Mesenchymal stem cell (in vitro differentiated cells and primary cell): ENCODE measurements around the gene AIFM3.
A peak's percentile ranks its signal among the peaks of the same experiment; 100 is the strongest.

Source experiments
- DNase-seq: peaks from one replicate; pipeline ENCODE4 v3.0.0-alpha.2; 2013
- H2AFZ ChIP-seq: one replicate; pipeline ENCODE4 v1.6.1; 2013; ENCODE audit warnings: low read depth, mild to moderate bottlenecking, control low read depth, inconsistent platforms, low read length, moderate library complexity
- H2AK5ac ChIP-seq: 2 replicates; pipeline ENCODE4 v1.6.1; 2013; ENCODE audit warnings: low read length, moderate library complexity, mild to moderate bottlenecking, inconsistent platforms; ENCODE audit not compliant: severe bottlenecking
- H2BK120ac ChIP-seq: one replicate; pipeline ENCODE4 v1.6.1; 2013; ENCODE audit warnings: low read depth, mild to moderate bottlenecking, inconsistent platforms, low read length, moderate library complexity
- H2BK12ac ChIP-seq, 2 experiments: one replicate each; pipeline ENCODE4 v1.6.1; 2013; ENCODE audit warnings: inconsistent platforms in 2 of 2, low read length in 2 of 2, mild to moderate bottlenecking in 2 of 2, moderate library complexity in 2 of 2, control low read depth in 1 of 2
- H2BK15ac ChIP-seq: one replicate; pipeline ENCODE4 v1.6.1; 2013; ENCODE audit warnings: mild to moderate bottlenecking, low read depth, inconsistent platforms; ENCODE audit not compliant: poor library complexity, severe bottlenecking
- H2BK5ac ChIP-seq: 2 replicates; pipeline ENCODE4 v1.6.1; 2013; ENCODE audit warnings: low read depth, mild to moderate bottlenecking, low read length, control low read depth, inconsistent platforms; ENCODE audit not compliant: poor library complexity, severe bottlenecking
- H3K14ac ChIP-seq, 2 experiments: one replicate each; pipeline ENCODE4 v1.6.1; 2013; ENCODE audit warnings: inconsistent platforms in 2 of 2, low read length in 2 of 2, control low read depth in 1 of 2, mild to moderate bottlenecking in 1 of 2, moderate library complexity in 1 of 2
- H3K18ac ChIP-seq, 2 experiments: one replicate each; pipeline ENCODE4 v1.6.1; 2013; ENCODE audit warnings: inconsistent platforms in 2 of 2, low read length in 2 of 2, control low read depth in 1 of 2, low read depth in 1 of 2, mild to moderate bottlenecking in 1 of 2
- H3K23ac ChIP-seq, 2 experiments: one replicate each; pipeline ENCODE4 v1.6.1; 2013; ENCODE audit warnings: inconsistent platforms in 2 of 2, low read length in 2 of 2, mild to moderate bottlenecking in 2 of 2, moderate library complexity in 2 of 2, control low read depth in 1 of 2
- H3K27ac ChIP-seq: 2 replicates; pipeline ENCODE4 v1.5.1; 2013; ENCODE audit warnings: mild to moderate bottlenecking, moderate library complexity, low read length, control low read depth, inconsistent platforms; ENCODE audit not compliant: poor library complexity, severe bottlenecking
- H3K27me3 ChIP-seq, 2 experiments: 2 replicates each; pipeline versions ENCODE4 v1.6.1 to v1.7.0; 2013; ENCODE audit warnings: low read length in 2 of 2, mild to moderate bottlenecking in 2 of 2, moderate library complexity in 2 of 2, control low read depth in 1 of 2, inconsistent platforms in 1 of 2; ENCODE audit not compliant: control insufficient read depth in 1 of 2, insufficient read depth in 1 of 2
- H3K36me3 ChIP-seq, 2 experiments: 2 replicates each; pipeline versions ENCODE4 v1.6.1 to v1.7.0; 2013; ENCODE audit warnings: low read length in 2 of 2, control low read depth in 1 of 2, inconsistent platforms in 1 of 2, low read depth in 1 of 2, mild to moderate bottlenecking in 1 of 2; ENCODE audit not compliant: insufficient read depth in 2 of 2, control insufficient read depth in 1 of 2
- H3K4ac ChIP-seq, 2 experiments: one replicate each; pipeline ENCODE4 v1.6.1; 2013; ENCODE audit warnings: inconsistent platforms in 2 of 2, low read length in 2 of 2, mild to moderate bottlenecking in 2 of 2, moderate library complexity in 2 of 2, control low read depth in 1 of 2, low read depth in 1 of 2
- H3K4me1 ChIP-seq: 2 replicates; pipeline ENCODE4 v1.6.1; 2013; ENCODE audit warnings: low read depth, low read length, control low read depth; ENCODE audit not compliant: control insufficient read depth, insufficient read depth
- H3K4me2 ChIP-seq: 2 replicates; pipeline ENCODE4 v1.6.1; 2013; ENCODE audit warnings: low read length, mild to moderate bottlenecking, inconsistent platforms; ENCODE audit not compliant: poor library complexity, severe bottlenecking
- H3K4me3 ChIP-seq, 2 experiments: 2 replicates each; pipeline versions ENCODE4 v1.5.1 to v1.7.0; 2013; ENCODE audit warnings: low read length in 2 of 2, mild to moderate bottlenecking in 2 of 2, control low read depth in 1 of 2, low read depth in 1 of 2; ENCODE audit not compliant: insufficient read depth in 1 of 2
- H3K79me1 ChIP-seq: replicated peaks from 2 replicates; pipeline ENCODE4 v1.6.1; 2013; ENCODE audit warnings: mild to moderate bottlenecking, control low read depth, low read length, inconsistent platforms; ENCODE audit not compliant: poor library complexity, severe bottlenecking
- H3K9ac ChIP-seq: 2 replicates; pipeline ENCODE4 v1.7.0; 2013; ENCODE audit warnings: mild to moderate bottlenecking, low read length, moderate library complexity
- H3K9me3 ChIP-seq: 2 replicates; pipeline ENCODE4 v1.7.0; 2013; ENCODE audit warnings: mild to moderate bottlenecking, low read length; ENCODE audit not compliant: control insufficient read depth
- H4K8ac ChIP-seq: one replicate; pipeline ENCODE4 v1.6.1; 2013; ENCODE audit warnings: inconsistent platforms, mild to moderate bottlenecking, low read length, moderate library complexity
- H4K91ac ChIP-seq: one replicate; pipeline ENCODE4 v1.6.1; 2013; ENCODE audit warnings: mild to moderate bottlenecking, low read length, inconsistent platforms
- WGBS: methylation state at CpG from one replicate; pipeline ENCODE4 v1.1.7; 2013; ENCODE audit warnings: mixed read lengths; 5-methylcytosine and 5-hydroxymethylcytosine counted together

The AIFM3 gene

DNA sequence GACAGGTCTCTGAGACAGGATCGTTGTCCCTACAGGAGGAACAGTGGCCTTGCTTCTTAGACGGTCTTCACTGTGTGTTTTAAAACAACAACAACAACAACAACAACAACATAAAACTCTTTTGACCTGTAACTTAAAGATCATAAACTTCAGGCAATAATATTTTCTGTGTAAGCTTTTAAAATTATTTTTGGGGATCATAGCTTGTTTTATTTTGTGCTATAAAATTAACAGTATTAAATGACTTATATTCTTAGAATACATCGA lies 13.8 kb upstream of the AIFM3 start:
- Histone ChIP-seq H3K36me3 (peaks cover 44 to 50% of the 10 kb centered on the region in 2 experiments), H3K4me1 (peaks cover 32% of the 10 kb centered on the region), H3K27ac (no peak overlapping the region), H3K9ac (no peak overlapping the region), H3K14ac (no peak overlapping the region), H2AFZ (no peak overlapping the region), H2BK5ac (no peak overlapping the region), H2BK120ac (no peak overlapping the region), H2BK15ac (no peak overlapping the region), H2BK12ac (no peak overlapping the region), H3K23ac (no peak overlapping the region), H3K4me3 (no peak overlapping the region), H3K4me2 (no peak overlapping the region), H3K79me1 (peaks cover 26% of the 10 kb centered on the region), H4K8ac (no peak overlapping the region), H3K27me3 (no peaks in the 10 kb centered on the region), H4K91ac (no peak overlapping the region), H3K9me3 (no peaks in the 10 kb centered on the region), H3K18ac (no peak overlapping the region), H2AK5ac (no peak overlapping the region), H3K4ac (no peak overlapping the region)
- 100% methylated on average over 1 of the region's 3 CpGs for WGBS
- DNase-seq, result no peak

DNA sequence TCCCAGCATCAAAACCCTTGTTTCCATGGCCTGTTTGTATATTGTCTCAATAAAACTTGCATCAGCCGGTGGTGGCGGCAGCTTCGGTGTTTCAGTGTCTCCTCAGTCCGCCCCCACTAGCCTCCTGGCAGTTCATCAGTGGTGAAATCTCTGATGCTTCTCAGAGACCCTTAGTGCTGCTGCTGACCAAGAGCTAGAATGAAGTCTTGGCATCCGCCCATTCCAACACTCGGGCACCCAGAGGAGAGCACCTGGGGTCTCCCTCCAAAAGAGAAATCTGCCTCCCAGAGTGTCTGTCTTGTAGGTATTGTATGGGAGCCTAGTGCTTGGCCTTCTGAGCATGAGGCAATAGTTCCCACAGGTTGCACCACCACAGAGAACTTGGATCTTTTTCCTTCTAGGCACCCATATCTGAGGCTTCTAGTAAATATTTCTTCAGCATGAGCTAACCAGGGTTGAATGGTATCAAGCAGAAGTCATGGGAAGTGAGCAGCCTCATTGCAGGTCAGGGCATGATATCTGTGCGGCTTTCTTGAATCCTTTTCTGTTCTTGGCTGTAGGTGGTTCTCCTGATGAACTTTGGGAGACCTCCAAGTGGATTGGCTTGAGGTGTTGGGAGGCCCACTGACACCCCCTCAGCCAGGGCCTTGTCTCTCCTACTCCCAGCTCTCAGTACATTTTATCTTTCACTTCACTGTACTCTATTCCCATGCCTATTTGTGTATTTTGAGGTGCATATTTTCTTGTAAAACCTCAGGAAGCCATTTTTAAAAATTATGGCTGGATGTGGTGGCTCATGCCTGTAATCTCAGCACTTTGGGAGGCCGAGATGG lies 13.2 kb upstream of the AIFM3 start:
- peaks cover 44 to 50% of the 10 kb centered on the region in 2 experiments for H3K36me3 ChIP-seq
- H2AFZ ChIP-seq, result no peak overlapping the region
- no peak overlapping the region for H2AK5ac ChIP-seq
- no peak overlapping the region for H2BK5ac ChIP-seq
- H3K4ac ChIP-seq, result no peak overlapping the region
- no peak overlapping the region for H3K4me2 ChIP-seq
- no peak overlapping the region for H3K14ac ChIP-seq
- H4K8ac ChIP-seq, result no peak overlapping the region
- H3K4me1 ChIP-seq, result peaks cover 33% of the 10 kb centered on the region
- no peak overlapping the region for H2BK12ac ChIP-seq
- no peak overlapping the region for H2BK120ac ChIP-seq
- H3K79me1 ChIP-seq, result peaks cover 26% of the 10 kb centered on the region
- no peaks in the 10 kb centered on the region for H3K9me3 ChIP-seq
- no peak overlapping the region for H3K23ac ChIP-seq
- H3K27ac ChIP-seq, result no peak overlapping the region
- H3K9ac ChIP-seq, result no peak overlapping the region
- no peak overlapping the region for H4K91ac ChIP-seq
- no peak overlapping the region for H3K4me3 ChIP-seq
- H3K18ac ChIP-seq, result no peak overlapping the region
- no peak overlapping the region for H2BK15ac ChIP-seq
- peak; percentile 32 for DNase-seq
- no peaks in the 10 kb centered on the region for H3K27me3 ChIP-seq
- WGBS, result 100% methylated on average over 8 of the region's 8 CpGs

DNA sequence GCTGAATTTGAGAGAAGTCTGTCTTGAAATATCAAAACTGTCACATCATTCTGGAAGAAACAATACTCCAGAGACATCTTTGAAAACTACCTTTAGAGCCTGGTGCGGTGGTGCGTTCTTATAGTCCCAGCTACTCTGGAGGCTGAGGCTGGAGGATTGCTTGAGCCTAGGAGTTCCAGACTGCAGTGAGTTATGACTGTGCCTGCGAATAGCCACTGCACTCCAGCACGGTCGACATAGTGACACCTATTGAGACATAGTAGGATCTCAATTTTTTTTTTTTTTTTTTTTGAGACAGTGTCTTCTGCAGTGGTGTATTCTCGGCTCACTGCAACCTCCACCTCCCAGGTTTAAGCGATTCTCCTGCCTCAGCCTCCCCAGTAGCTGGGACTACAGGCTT lies 11.5 kb upstream of the AIFM3 start:
- Histone ChIP-seq H2BK5ac (no peak overlapping the region), H3K27me3 (no peaks in the 10 kb centered on the region), H3K18ac (no peak overlapping the region), H3K4me3 (no peak overlapping the region), H3K36me3 (peaks cover 30 to 37% of the 10 kb centered on the region in 2 experiments), H3K4me2 (no peak overlapping the region), H3K4ac (no peak overlapping the region), H2BK15ac (no peak overlapping the region), H2AFZ (no peak overlapping the region), H3K4me1 (peaks cover 30% of the 10 kb centered on the region), H3K9ac (no peak overlapping the region), H4K8ac (no peak overlapping the region), H2BK120ac (no peak overlapping the region), H3K14ac (no peak overlapping the region), H4K91ac (no peak overlapping the region), H2AK5ac (no peak overlapping the region), H3K23ac (no peak overlapping the region), H3K27ac (no peak overlapping the region), H2BK12ac (no peak overlapping the region), H3K9me3 (no peaks in the 10 kb centered on the region), H3K79me1 (peaks cover 26% of the 10 kb centered on the region)
- peak; percentile 18 for DNase-seq
- 84% methylated on average over 6 of the region's 7 CpGs for WGBS

DNA sequence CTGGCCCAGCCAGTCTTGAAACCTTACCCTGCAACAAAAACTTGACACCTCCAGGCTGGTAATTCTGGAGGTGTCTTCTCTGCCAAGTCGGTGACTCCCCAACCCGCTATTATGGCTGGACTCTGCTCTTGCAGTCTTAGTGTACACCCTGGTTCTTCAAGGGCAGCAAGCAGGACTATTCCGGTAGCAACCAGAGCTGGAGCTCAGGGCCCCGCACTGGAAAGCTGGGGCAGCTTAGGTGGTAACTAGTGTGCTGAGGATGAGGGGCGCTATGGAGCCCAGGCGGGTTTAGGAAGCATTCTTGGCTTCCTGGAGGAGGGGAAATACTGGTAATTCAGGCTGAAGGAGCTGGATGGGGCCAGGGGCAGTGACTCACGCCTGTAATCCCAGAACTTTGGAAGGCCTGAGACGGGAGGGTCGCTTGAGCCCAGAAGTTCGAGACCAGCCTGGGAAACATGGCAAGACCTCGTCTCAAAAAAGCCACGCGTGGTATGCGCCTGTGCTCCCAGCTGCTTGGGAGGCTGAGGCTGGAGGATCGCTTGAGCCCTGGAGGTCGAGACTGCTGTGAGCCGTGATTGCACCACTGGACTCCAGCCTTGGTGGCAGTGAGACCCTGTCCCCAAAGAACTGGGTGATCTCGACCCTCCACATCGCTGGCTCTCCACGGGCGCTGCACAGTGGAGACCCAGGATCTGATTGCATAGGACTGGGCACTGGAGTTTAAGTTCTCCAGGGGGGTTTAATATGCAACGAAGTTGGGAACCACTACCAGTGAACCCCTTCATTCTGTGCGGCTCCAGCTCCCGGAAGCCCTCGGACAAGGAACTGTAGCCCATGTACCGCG lies 10.6 kb upstream of the AIFM3 start:
- Histone ChIP-seq H4K91ac (peak overlapping the region; percentile 22), H3K4ac (peak overlapping the region in 1 of 2 experiments; percentile 29), H3K27me3 (no peaks in the 10 kb centered on the region), H3K4me2 (peak overlapping the region; percentile 69), H3K9me3 (no peaks in the 10 kb centered on the region), H3K14ac (peak overlapping the region in 1 of 2 experiments; percentile 62), H3K36me3 (peaks cover 27 to 30% of the 10 kb centered on the region in 2 experiments), H3K18ac (peak overlapping the region in 1 of 2 experiments; percentile 67), H4K8ac (peak overlapping the region; percentile 96), H3K27ac (no peak overlapping the region), H3K9ac (peak overlapping the region; percentile 87), H2AK5ac (no peak overlapping the region), H2AFZ (no peak overlapping the region), H3K4me3 (peak overlapping the region; percentile 57 to 92), H3K4me1 (peaks cover 29% of the 10 kb centered on the region), H3K23ac (peak overlapping the region in 1 of 2 experiments; percentile 61), H2BK5ac (no peak overlapping the region), H2BK15ac (no peak overlapping the region), H2BK12ac (no peak overlapping the region), H2BK120ac (no peak overlapping the region), H3K79me1 (peaks cover 26% of the 10 kb centered on the region)
- peak; percentile 50 for DNase-seq
- WGBS, result 35% methylated on average over 24 of the region's 27 CpGs
